Stimulated activated CD8-positive, alpha-beta memory T cell treated with anti-CD3 and anti-CD28 coated beads, Interleukin-15, amount 100 ng/mL, for 48 hours (primary cell): ENCODE data around the gene C1QL4.
"Not testable (repeated sequence)": the region's sequence is repeated elsewhere in the genome, so short reads cannot be mapped to it uniquely, and the experiment has no call there.

ENCODE experiments used
- DNase-seq, 2 donors: peaks; one replicate each; pipeline ENCODE4 v3.0.0-alpha.2; 2020; ENCODE audit warnings: low read depth in 2 of 2

Gene C1QL4

DNA sequence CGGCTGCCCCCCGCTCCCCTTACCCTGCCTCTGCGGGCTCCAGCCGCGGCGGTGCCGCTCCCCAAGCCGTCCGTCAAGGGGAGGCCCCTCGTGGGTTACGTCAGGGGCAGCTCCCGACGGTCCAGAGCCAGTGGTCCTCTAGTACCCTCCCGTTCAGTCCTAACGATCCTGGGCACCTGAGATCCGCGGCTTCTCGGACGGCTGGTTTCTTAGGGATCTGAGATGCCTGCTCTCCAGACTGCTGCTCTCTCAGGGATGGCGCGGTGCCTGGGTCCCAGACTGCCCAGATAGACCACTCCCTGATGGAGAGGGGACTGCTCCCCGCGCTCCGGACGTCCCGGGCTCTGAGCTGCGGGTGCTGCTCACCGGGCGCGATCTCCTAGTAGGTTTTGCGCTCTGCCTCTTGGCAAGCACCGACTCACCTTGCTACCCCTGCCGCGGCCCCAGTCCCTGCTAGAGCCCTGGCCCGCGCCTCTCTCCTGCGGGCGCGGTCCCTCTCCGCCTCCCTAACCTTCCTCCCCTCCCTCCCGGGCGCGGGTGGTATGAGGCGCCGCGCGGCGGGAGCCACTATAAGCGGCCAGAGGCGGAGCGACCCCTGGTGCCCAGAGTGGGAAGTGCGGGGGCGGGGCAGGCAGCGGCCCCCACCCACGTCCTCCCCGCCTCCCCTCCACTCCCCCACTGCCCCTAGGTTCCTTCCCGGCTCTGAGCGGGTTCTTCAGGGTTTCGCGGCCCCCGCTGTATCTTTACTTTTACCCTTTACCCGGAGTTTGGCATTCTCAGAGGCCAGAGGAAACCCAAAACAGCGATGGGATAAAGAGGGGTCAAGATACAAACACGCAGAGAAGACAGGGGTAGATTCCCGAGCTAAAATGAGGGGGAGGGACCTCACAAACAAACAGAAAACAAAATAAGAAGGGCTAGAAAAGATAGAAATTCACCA is at the start of gene C1QL4:
Gene C1QL4, minus strand, starts transcription at position 544 of the 940 bp plus-strand sequence. CDS start 711 bp downstream, outside the sequence.
- peak; percentile 74 to 76 for DNase-seq

GRCh38 chr12:49380184-49380583 is 43.2 kb upstream of the C1QL4 start:
- DNase-seq: not testable (repeated sequence)

- no peak for DNase-seq
Observed at GRCh38 chr12:49377386-49377785, 40.4 kb upstream of the C1QL4 start.

DNA sequence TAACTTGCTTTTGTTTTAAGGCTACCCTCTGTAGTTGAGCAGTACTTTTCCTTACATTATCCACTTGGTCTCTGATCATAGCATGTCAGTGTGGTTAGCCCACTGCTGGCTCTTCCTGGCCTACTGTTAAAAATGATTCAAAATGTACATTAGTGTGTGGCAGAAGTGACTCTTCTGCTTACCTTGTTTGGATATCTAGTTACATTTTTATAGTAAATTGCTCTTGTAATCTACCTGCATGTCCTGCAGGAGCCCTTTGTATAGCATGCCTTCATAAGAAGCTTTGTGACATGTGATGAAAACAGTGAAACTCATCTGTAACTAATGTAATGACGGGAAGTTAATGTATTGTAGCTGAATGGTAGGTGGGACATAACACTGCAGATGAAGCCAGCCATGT is 38.4 kb upstream of the C1QL4 start:
- DNase-seq: no peak

DNA sequence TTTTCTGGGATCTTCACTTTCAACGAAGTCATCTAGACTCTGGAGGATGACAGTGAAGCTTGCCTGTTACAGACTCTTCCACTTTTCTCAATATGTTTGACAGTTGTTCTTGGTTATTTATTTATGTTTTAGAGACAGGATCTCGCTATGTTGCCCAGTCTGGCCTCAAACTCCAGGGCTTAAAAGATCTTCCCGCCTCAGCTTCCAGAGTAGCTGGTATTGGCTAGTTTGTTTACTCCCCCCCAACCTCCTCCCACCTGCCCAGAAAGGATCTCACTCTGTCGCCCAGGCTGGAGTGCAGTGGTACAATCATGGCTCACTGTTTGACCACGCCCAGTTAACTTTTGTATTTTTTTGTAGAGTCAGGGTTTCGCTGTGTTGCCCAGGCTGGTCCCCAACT is 33.6 kb upstream of the C1QL4 start:
- DNase-seq: no peak

DNA sequence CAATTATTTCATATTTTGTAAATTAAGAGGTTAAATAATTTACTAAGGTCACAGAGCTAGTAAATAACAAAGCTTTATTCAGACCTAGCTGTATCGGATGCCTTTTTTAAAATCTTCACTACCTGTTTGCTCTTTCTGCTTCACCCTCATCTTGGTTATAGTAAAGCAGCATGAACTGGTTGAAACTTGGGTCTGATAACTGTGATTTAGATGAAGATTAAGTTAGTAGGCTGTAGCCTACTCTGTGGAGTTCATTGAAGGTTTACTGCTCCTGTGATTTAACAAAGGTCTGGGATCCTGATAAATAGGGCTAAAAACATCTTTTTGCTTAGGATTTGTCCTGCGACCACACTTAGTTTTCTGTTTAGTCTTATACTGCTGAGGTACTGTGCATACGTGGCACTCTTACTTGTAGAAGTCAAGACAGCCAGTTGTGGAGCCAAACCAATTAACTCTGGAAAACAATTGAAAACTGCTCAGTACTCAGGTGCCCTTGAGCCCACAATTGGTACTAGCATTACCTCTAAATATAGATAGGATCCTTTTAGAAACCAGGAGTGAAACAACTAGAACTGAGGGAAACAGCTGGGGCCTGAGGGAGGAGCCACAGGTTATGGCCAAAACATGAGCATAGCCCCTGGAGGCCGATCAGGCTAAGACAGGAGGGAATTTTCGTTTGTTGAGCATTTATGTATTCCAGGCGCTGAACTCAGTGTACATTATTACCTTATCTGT is 32.6 kb upstream of the C1QL4 start:
- DNase-seq: no peak

DNA sequence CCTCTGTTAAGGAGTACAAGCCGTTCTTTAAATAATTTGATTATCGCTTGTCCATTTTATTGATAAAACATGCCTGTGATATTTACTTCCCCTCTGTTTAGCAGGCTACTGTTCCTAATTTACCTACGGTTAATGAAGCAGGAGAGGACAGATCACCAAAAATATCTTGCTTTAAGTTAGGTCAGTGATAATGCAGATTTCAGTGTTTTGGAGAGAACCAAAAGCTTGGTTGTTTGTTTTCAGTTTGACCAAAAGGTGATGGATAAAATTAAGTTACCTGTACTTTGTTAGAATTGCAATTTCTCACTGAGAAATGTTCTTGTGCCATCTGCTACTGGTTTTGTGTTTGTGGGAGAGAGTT is 31.2 kb upstream of the C1QL4 start:
- DNase-seq: no peak

- DNase-seq: no peak
Observed at GRCh38 chr12:49367381-49368239, 30.6 kb upstream of the C1QL4 start, which contains the start of gene SPATS2. TSS of gene SPATS2 (plus strand) at chr12:49367462. CDS start at chr12:49461013, 93,551 bp downstream.

DNA sequence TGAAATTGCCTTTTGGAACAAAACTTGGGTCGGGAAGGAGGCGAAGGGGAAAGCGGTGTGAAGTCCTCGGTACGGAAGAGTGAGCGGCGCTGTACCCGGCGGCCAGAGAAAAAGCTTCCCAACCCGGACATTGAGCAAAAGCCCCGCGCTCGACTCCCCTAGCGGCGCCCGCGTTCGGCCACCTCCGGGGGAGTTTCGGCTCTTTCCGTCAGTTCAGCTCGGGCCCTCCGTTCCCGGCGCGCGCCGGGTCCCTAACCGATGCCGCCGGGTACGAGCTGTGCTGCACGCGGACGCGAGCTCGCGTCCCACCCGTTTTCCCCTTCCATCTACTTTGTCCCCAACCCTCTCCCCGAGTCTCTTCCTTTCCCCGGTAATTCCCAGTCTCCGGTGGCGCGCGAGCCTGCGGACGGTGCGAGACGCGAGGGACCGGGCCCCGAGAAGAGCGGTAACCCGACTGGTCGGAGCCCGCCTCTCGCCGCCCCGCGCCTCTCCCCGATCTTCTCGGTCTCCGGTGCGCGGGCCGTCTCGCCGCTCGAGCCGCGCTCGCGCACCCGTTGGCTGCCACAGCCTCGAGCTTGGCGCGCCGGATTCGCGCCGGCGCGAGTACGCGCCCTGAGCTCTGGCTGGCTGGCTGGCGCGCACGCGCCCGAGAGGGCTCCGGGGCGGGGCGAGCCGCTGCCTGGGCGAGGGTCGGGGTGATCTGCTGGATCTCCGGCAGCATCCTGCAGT is 29.8 kb upstream of the C1QL4 start:
- peak; percentile 87 to 88 for DNase-seq

DNA sequence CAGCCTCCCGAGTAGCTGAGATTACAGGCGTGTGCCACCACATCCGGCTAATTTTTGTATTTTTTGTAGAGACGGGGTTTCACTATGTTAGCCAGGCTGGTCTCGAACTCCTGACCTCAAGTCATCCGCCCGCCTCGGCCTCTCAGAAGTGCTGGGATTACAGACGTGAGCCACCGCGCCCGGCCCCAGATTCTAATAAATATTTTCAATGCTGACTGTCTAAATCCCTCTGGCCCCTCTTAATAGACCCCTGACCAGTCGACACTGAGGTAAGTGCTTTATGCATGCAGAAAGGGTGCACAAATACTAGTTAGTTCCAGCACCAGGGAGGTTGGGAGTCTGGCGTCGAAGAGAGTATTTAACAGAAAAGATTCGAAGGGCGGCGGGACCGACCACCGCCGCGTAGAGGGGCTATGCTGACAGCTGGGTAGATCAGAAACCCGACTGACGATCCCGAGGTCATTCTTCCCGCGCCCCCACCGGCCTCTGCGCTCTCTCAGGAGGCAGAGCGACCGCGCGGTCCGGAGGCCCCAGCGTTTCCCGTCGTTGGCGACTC is 29.2 kb upstream of the C1QL4 start:
- no peak for DNase-seq

- no peak for DNase-seq
Observed at GRCh38 chr12:49365542-49365941, 28.6 kb upstream of the C1QL4 start.

GRCh38 chr12:49364989-49365388 is 28.0 kb upstream of the C1QL4 start:
- no peak for DNase-seq

- DNase-seq: no peak
Observed at GRCh38 chr12:49362077-49362476, 25.1 kb upstream of the C1QL4 start.

- DNase-seq: no peak
Observed at GRCh38 chr12:49359671-49360070, 22.7 kb upstream of the C1QL4 start.

DNA sequence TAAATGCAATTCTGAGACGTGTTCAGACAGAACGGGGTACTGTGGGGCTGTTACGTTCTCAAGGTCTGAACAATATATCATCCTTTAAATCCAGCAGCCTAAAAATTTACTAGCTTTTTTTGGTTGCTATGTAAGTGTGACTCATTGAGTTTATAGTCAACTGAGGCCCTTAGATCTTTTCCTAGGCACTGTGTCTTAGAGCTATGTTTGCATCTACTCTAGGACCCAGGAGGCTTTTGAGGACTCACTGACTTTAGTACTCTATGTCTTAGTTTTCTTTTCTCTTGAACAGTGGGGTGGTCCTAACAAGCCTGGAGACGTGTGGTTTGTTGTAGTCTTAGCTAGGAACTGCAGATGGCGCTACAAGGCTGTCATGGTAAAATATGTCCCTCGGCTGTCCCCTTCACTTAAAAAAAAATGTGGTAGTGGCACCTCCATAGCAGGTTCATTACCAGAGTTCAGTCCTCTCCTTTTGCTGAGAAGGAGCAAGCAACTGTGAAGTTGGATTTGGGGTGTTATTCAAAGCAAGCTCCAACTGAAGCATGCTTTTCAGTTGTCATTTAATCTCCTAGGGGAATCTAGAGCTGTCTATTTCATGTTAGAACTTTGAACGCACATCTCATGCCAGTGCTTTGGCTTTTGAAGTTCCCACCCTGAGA is 21.6 kb upstream of the C1QL4 start:
- no peak for DNase-seq

DNA sequence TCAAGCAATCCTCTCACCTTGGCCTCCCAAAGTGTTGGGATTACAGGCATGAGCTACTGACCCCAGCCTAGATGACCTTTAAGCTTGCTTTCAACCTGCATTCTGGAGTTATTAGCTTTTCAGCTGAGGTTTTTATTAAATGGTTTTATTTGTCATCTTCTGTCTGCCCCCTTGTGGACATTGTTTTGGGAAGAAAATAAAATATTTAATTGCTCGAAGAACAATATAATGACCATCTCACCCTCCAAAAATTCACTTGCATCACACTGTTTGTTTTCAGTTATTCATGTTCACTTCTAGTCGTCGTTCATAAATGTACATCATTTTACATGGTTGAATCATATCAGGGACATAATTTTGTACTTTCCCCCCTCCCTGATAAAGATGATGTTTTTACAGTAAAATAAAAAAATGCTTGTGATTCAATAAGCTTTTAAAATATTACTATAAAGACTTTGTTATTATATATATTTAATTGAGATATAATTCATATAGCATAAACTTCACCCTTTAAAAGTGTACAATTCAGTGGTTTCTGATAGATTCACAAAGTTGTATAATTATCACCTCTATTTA is 20.2 kb upstream of the C1QL4 start:
- no peak for DNase-seq

DNA sequence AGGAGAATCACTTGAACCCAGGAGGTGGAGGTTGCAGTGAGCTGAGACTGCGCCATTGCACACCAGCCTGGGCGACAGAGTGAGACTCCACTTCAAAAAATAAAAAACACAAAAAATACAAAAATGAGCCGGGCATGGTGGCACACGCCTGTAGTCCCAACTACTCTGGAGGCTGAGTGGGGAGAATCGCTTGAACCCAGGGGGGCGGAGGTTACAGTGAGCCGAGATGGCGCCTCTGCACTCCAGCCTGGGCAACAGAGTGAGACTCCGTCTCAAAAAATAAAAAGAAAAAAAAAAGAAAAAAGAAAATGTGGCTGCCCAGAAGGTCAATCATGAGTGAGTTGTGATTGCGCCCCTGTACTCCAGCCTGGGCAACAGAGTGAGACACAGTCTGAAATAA is 18.9 kb upstream of the C1QL4 start:
- no peak for DNase-seq

GRCh38 chr12:49352351-49352750 is 15.4 kb upstream of the C1QL4 start:
- no peak for DNase-seq

DNA sequence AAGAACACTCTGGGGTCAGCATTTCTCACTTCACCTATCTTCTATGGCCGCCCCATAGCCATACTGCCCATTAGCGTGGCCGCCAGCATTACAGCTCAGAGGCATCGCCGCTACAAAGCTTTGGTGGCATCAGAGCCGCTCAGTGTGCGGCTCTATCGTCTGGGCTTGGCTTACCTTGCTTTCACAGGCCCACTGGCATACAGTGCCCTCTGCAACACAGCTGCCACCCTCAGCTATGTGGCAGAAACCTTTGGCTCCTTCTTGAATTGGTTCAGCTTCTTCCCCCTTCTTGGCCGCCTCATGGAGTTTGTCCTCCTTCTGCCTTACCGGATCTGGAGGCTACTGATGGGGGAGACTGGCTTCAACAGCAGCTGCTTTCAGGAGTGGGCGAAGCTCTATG is 12.3 kb upstream of the C1QL4 start:
- DNase-seq: no peak

DNA sequence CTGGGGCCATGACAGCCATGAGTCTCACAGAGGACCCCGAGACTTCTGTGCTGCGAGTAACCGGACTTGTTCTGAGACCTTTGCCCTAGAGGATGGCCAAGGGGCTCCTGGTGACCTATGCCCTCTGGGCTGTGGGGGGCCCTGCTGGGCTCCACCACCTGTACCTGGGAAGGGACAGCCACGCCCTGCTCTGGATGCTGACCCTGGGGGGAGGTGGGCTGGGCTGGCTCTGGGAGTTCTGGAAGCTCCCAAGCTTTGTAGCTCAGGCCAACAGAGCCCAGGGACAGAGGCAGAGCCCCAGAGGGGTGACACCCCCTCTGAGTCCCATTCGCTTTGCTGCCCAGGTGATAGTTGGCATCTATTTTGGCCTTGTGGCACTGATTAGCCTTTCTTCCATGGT is 11.8 kb upstream of the C1QL4 start:
- DNase-seq: no peak
